Hematopoietic multipotent progenitor cell treated with erythropoietin and hydrocortisone succinate and interleukin-3 and kit ligand, for 15 days (in vitro differentiated cells): ENCODE data around the gene HERPUD2.
"Not testable (repeated sequence)": the region's sequence is repeated elsewhere in the genome, so short reads cannot be mapped to it uniquely, and the experiment has no call there.

Source experiments
- DNase-seq: peaks from one replicate; pipeline ENCODE4 v3.0.0-alpha.2; 2015; ENCODE audit warnings: low spot score

The HERPUD2 gene

DNA sequence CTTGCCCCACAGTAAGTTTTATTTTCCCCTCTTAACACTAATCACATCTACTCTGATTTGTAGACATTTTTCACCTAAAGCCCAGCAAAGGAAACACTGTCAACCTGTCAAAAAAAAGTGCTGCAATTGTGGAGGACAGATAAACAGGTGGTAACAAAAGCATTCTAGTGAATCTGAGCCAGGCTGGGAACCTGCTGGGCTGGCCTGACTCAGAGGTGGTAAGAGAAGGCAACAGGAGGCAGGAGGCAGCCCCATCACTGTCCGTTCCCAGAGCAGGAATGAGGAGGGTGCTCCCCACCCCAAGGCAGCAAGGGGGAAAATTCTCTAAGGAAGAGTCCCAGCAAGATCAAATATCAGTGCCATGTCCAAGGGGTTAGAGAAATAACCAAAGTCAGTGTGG lies 19.5 kb upstream of the HERPUD2 start:
- no peak for DNase-seq

DNA sequence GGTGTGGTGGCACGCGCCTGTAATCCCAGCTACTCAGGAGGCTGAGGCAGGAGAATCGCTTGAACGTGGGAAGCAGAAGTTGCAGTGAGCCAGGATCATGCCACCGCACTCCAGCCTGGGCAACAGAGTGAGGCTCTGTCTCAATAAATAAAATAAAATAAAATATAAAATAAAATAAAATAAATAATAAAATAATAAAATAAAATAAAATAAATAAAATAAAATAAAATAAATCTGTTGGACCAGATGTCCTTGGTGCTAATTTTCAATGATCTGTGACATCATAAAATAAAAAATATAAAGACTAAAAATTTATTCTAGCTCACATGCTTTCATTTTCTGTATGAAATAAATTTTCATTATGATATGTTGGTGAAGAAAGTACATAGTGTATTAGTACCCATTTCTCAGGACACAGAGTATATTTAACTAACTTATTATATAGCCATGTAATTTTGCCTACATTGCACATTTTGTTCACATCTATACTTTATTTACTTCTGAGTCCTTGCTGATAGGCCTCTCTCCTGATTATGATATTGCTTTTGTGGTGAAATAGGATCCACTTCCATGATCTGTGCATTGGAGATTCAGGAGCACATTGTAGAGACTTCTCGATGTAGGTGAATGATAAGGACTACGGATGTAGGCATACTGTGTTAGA lies 17.8 kb upstream of the HERPUD2 start:
- DNase-seq: no peak

DNA sequence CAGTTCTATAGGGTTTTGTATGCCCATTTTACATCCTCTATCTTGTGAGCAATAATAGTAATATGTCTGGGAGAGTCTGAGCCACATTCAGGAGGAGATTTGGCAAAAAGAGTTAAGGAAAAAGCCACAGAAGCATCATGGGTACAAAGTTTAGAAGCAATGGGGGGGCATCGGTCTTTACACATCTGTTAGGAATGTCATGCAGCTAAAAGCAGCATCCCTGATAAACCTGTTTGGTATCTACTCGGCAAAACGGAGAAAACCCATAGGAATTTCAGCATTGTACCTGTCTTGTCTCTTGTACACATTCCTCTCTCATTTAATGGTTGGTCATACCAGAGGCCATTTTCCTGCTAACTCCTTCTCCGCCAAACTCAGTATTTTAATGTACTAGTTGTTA lies 12.5 kb upstream of the HERPUD2 start:
- no peak for DNase-seq

DNA sequence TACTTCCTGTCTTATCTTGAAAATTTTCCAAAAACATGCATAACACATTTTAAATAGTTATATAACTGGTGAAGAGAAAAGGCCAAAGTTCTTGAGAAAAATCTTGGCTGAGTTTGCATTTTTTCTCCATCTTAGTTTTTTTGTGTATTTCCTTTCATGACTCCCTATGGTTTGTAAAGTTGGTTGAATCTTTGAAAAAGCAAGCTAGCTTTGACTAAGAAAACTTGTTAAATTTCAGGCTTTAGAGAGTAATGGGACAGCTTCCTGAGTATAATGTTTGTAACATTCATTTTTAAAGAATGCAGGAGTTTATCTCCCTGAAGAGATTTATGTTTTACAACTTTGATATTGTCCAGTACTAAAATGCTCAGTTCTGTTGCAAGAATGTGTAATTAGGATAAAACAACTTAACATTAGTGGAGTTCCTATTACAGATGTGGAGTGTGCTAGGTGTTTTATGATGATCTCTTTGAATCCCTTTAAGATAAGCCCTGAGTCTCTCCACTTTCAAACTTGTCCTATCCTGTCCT lies 11.1 kb upstream of the HERPUD2 start:
- DNase-seq: no peak

- no peak for DNase-seq
These were observed 9.3 kb upstream of the HERPUD2 start for GRCh38 chr7:35704261-35704660.

DNA sequence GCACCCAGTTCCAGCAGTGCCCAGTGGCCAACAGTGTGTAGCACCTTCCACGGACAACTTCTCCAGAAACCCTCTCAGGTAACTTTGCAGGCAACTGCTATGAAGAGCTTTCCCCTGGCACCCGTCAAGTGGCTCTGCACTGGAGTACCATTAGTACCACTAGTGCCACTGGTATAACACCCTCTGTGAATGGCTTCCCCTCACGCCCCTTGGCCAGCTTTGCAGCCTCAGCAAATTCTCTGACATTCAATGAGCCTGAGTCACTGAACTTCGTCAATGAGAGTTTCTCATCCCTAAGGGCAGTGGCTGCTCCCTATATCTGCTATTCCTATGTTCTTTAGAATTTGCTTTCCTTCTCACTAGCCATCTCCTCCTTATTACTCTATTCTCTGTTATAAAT lies 7.6 kb upstream of the HERPUD2 start:
- no peak for DNase-seq

- no peak for DNase-seq
These were observed 6.5 kb upstream of the HERPUD2 start for GRCh38 chr7:35701287-35701900.

DNA sequence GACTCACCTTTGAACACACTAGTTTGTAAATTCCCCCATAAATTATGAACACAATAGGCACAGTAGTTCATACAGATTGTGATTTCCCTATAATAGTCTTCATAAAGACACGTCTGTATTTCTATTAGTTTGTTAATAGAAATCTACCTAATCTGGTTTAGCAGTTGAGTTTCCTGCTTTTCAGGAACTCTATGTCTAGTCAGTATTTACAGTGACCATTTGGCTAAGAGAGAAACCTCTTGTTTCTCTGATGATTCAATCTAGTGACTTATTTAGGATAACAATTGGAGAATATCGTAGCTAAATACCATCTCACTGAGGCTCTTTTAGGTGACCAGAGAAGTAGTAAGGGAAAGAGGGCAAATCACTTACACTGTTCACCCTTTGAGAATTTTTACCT lies 5.9 kb upstream of the HERPUD2 start:
- DNase-seq: no peak

DNA sequence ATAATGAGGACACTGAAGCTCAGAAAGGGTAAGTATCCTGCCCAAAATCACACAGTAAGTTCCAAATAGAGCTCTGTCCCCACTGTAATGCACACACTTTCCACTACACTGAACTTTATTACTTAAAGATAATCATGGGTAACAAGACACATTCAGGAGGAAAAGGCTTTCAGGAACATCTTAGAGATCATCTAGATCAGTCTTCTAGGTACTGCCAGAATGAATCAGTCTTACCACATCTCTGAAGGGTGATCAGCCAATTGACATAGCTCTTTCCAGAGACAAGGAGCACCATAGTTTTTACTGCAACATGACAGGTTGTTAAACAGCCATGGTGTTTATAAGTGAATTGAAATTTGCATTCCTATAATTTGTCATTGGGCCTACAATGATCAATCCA lies 5.4 kb upstream of the HERPUD2 start:
- no peak for DNase-seq

- DNase-seq: no peak
These were observed 4.9 kb upstream of the HERPUD2 start for GRCh38 chr7:35699796-35700305.

- DNase-seq: not testable (repeated sequence)
These were observed 3.4 kb upstream of the HERPUD2 start for GRCh38 chr7:35698382-35698781.

DNA sequence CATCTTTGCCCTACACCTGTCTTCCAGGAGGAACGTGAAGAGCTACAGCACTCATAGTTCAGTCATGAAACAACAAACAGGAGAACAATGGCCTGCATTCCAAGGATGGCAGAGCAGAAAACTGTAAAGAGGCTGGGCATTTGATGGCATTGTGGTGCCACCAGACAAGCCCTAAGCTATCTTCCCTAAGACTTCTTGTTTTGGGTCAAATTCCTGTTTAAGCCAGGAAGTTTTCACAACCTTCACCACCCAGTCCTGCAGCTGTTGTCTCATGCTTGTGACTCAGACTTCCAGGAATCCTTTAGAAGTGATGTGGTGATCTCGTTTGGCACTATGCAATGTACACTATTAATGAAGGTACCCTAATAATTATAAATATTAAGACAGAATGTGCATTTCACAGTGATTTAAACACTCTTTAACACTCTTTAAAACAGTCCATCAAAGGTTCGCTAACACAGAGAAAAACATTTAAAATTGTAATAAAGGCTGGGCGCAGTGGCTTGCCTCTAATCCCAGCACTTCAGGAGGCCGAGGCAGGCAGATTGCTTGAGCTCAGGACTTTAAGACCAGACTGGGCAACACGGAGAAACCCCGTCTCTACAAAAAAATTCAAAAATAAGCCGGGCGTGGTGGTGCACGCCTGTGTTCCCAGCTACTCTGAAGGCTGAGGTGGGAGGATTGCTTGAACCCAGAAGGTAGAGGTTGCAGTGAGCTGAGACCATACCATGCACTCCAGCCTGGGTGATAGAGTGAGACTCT lies 2.7 kb upstream of the HERPUD2 start:
- DNase-seq: no peak

- no peak for DNase-seq
These were observed 1.1 kb upstream of the HERPUD2 start for GRCh38 chr7:35695987-35696386.

- no peak for DNase-seq
These were observed 527 bp upstream of the HERPUD2 start for GRCh38 chr7:35695473-35695850.

DNA sequence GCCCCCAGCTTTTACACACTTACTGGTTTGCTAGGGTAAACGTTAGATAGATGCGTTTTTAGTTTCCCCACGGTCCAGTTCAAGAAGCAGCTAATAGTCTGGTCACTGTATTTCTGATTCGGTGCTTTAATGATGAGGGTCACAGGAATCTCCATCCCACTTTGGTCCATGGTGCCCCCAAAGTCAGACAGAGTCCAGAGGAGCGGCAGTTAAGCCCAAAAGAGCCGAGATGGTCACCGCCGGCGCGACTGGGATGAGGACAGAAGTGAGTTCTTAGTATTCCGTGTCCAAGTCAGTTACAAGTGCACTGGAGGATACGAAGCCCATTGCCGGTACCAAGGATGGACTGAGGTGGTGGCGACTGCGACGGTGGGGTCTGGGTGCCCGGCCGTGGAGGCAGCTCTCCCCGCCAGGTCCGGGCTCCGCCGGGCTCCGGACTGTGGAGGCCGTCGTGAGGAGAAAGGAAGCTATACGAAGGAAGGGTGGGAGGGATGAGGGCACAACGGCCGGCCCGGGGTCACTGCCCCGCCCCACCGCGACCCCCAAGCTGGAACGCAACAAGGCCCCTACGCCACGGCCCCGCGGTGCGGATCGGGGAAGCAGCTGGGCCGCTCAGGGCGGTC lies 663 bp downstream of the HERPUD2 start:
- DNase-seq: no peak

GRCh38 chr7:35691827-35692307 lies 3.1 kb downstream of the HERPUD2 start:
- DNase-seq: peak; percentile 62

DNA sequence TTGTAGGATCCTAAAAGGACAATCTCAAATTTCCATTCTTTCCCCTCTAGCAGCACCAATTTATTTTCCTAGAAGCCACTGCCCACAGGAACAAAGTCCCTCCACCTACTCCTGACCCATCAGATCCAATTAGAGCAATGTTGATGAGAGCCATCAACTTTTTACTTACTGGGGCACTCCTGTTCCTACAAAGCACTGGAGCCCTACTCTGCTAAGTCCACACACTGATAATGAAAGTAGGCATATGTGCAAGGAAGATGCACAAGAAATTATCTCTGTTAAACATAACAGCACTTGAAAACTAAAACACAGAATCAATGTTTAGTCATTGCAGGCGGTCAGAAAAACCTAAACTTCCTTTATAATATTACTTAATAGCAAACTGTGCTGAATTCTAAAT lies 3.6 kb downstream of the HERPUD2 start:
- peak; percentile 44 for DNase-seq

DNA sequence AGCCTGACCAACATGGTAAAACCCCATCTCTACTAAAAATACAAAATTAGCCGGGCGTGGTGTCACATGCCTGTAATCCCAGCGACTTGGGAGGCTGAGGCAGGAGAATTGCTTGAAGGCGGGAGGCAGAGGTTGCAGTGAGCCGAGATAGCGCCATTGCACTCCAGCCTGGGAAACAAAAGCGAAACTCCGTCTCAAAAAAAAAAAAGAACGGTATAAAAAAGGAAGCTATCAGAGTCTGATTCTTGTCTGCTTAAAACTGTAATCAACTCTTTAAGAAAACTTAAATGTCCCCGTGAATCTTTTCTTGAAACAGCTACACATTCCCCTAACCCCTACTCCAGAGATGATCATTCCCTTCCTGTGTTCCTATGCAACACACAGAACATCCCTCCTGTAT lies 4.3 kb downstream of the HERPUD2 start:
- not testable (repeated sequence) for DNase-seq

GRCh38 chr7:35685781-35686180 lies 9.2 kb downstream of the HERPUD2 start:
- DNase-seq: no peak

DNA sequence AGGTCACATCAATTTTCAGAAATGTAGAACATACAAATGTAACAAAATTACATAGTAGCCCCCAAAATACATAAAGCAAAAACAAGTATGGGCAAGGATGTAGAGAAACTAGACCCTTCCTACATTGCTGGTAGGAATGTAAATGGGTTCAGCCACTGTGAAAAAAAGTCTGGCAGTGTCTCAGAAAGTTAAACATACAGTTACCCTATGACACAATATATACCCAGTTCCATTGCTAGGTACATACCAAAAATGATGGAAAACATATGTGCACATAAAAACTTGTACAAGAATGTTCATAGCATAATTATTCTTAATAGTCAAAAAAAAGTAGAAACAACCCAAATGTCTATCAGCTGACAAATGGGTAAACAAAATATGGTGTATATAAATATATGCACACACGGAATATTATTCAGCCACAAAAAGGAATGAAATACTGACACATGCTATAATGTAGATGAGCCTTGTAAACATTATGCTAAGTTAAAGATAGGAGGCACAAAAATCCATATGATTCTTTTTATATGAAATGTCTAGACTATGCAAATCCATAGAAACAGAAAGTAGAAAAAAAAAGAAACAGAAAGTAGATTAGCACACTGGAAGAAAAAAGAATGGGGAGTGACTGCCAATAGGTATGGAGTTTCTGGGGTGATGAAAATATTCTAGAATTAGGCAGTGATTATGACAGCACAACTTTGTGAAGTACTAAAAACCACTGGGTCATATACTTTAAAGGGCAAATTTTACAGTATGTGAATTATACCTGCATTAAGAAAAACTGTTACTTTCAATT lies 13.5 kb downstream of the HERPUD2 start:
- DNase-seq: no peak

DNA sequence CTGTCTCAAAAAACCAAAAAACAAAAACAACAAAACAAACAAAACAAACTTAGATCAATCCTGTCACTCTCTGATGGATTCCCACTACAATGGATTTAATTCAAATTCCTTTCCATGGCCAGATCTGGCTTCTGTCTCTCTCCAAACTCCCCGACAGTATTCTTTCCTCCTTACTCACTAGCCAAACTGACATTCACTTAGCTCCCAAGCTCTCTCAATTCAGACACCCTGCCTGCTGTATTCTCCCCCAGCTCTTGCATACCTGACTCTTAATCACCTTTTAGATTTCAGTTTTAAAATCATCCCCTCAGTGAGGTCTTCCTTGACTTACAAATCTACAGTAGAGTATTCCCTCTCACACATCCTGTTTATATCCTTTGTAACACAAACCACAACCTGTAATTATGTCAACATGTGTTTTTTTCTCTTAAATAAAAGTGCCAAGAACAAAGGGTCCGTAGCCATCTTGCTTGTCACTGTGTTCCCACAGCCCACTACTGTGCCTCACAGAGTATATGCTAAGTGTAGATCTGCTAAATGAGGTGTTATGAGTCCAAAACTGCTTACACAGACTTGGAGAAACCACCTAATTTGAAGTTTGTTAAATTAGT lies 14.4 kb downstream of the HERPUD2 start:
- DNase-seq: no peak
